IPS-20b (cell line): ENCODE data around the gene RPS10.

Experiments used
- H3K27ac ChIP-seq: one replicate; pipeline ENCODE4 v1.5.1; 2013; ENCODE audit warnings: low read length
- H3K27me3 ChIP-seq: 2 replicates; pipeline ENCODE4 v1.6.1; 2013; ENCODE audit warnings: mild to moderate bottlenecking, low read length, inconsistent platforms; ENCODE audit not compliant: insufficient read depth
- H3K36me3 ChIP-seq: 2 replicates; pipeline ENCODE4 v1.6.1; 2013; ENCODE audit warnings: low read depth, mild to moderate bottlenecking, inconsistent platforms, low read length, moderate library complexity; ENCODE audit not compliant: insufficient read depth
- H3K4me1 ChIP-seq: 2 replicates; pipeline ENCODE4 v1.6.1; 2013; ENCODE audit warnings: mild to moderate bottlenecking, control low read depth, inconsistent platforms, low read length, moderate library complexity; ENCODE audit not compliant: insufficient read depth
- H3K4me3 ChIP-seq: 2 replicates; pipeline ENCODE4 v1.5.1; 2013; ENCODE audit warnings: mild to moderate bottlenecking, low read length, inconsistent platforms
- H3K9ac ChIP-seq: 2 replicates; pipeline ENCODE4 v1.6.1; 2013; ENCODE audit warnings: low read depth, mild to moderate bottlenecking, inconsistent platforms, low read length, moderate library complexity
- H3K9me3 ChIP-seq: 2 replicates; pipeline ENCODE4 v1.6.1; 2013; ENCODE audit warnings: mild to moderate bottlenecking, low read depth, low read length, inconsistent platforms; ENCODE audit not compliant: insufficient read depth

The RPS10 gene

GRCh38 chr6:34445313-34445860, 19.5 kb upstream of the RPS10 start:
- H3K27me3 ChIP-seq: no peaks in the 10 kb centered on the region
- no peak overlapping the region for H3K27ac ChIP-seq
- H3K9ac ChIP-seq: no peak overlapping the region
- no peak overlapping the region for H3K4me3 ChIP-seq
- peaks cover 4% of the 10 kb centered on the region; the same call in 1 of the 2 replicates for H3K4me1 ChIP-seq
- no peaks in the 10 kb centered on the region for H3K36me3 ChIP-seq
- no peaks in the 10 kb centered on the region for H3K9me3 ChIP-seq

DNA sequence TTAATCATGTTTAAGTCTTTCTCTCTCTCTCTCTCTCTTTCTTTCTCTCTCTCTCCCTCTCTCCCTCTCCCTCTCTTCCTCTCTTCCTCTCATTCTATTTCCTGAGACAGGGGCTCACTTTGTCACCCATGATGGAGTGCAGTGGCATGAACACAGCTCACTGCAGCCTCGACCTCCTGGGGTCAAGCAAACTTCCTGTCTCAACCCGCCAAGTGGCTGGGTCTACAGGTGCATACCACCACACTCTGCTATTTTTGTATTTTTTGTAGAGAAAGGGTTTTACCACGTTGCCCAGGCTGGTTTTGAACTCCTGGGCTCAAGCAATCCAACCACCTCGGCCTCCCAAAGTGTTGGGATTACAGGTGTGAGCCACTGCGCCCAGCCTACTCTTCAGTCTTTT, 15.7 kb upstream of the RPS10 start:
- no peaks in the 10 kb centered on the region for H3K27me3 ChIP-seq
- H3K4me1 ChIP-seq: no peaks in the 10 kb centered on the region
- no peaks in the 10 kb centered on the region for H3K36me3 ChIP-seq
- peaks cover 8% of the 10 kb centered on the region for H3K9me3 ChIP-seq
- H3K27ac ChIP-seq: no peak overlapping the region
- H3K4me3 ChIP-seq: no peak overlapping the region
- H3K9ac ChIP-seq: no peak overlapping the region

DNA sequence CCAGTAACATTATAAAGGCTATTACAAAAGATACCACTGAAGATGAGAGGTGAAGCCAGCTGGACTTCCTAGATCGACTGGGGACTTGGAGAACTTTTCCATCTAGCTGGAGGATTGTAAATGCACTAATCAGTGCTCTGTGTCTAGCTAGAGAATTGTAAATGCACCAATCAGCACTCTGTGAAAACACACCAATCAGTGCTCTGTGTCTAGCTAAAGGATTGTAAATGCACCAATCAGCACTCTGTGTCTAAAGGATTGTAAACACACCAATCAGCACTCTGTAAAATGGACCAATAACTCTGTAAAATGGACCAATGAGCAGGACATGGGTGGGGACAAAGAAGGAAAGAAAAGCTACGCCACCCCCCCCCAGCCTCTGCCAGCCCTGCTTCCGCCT, 13.6 kb upstream of the RPS10 start:
- H3K4me3 ChIP-seq: no peak overlapping the region
- no peaks in the 10 kb centered on the region for H3K4me1 ChIP-seq
- H3K27ac ChIP-seq: no peak overlapping the region
- no peak overlapping the region for H3K9ac ChIP-seq
- peaks cover 8% of the 10 kb centered on the region for H3K9me3 ChIP-seq
- no peaks in the 10 kb centered on the region for H3K27me3 ChIP-seq
- no peaks in the 10 kb centered on the region for H3K36me3 ChIP-seq

- H3K9me3 ChIP-seq: peaks cover 8% of the 10 kb centered on the region
- no peak overlapping the region for H3K27ac ChIP-seq
- H3K9ac ChIP-seq: no peak overlapping the region
- no peak overlapping the region for H3K4me3 ChIP-seq
- no peaks in the 10 kb centered on the region for H3K27me3 ChIP-seq
- H3K36me3 ChIP-seq: no peaks in the 10 kb centered on the region
- H3K4me1 ChIP-seq: no peaks in the 10 kb centered on the region
Observed at GRCh38 chr6:34438705-34439104, 12.8 kb upstream of the RPS10 start.

GRCh38 chr6:34437644-34437970, 11.7 kb upstream of the RPS10 start:
- no peaks in the 10 kb centered on the region for H3K4me1 ChIP-seq
- no peak overlapping the region for H3K27ac ChIP-seq
- peaks cover 8% of the 10 kb centered on the region for H3K9me3 ChIP-seq
- no peaks in the 10 kb centered on the region for H3K27me3 ChIP-seq
- no peaks in the 10 kb centered on the region for H3K36me3 ChIP-seq
- no peak overlapping the region for H3K4me3 ChIP-seq
- H3K9ac ChIP-seq: no peak overlapping the region

- Histone ChIP-seq H3K27me3 (no peaks in the 10 kb centered on the region), H3K9me3 (peaks cover 8% of the 10 kb centered on the region), H3K4me1 (no peaks in the 10 kb centered on the region)
Observed at GRCh38 chr6:34436803-34437643, 11.2 kb upstream of the RPS10 start.

DNA sequence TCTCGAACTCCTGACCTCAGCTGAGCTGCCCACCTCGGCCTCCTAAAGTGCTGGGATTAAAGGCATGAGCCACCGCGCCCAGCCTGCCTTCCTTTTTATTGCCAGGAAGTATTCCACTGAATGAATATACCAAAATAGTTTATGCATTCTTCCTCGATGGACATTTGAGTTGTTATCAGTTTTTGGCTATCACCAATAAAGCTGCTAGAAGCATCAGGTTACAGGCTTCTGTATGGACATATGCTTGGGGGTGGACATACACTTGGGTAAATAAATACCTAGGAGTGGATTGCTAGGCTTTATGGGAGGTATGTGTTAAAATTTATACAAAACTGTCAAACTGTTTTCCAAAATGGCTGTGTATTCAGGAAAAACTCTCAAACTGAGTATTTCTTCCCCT, 10.0 kb upstream of the RPS10 start:
- no peaks in the 10 kb centered on the region for H3K36me3 ChIP-seq
- no peak overlapping the region for H3K9ac ChIP-seq
- H3K27ac ChIP-seq: no peak overlapping the region
- no peaks in the 10 kb centered on the region for H3K4me1 ChIP-seq
- peaks cover 9% of the 10 kb centered on the region for H3K9me3 ChIP-seq
- H3K27me3 ChIP-seq: no peaks in the 10 kb centered on the region
- no peak overlapping the region for H3K4me3 ChIP-seq

More at GRCh38 chr6:34436803-34437643, 11.2 kb upstream of the RPS10 start:
- Histone ChIP-seq H3K27ac (no peak overlapping the region), H3K36me3 (no peaks in the 10 kb centered on the region), H3K4me3 (no peak overlapping the region), H3K9ac (no peak overlapping the region)

DNA sequence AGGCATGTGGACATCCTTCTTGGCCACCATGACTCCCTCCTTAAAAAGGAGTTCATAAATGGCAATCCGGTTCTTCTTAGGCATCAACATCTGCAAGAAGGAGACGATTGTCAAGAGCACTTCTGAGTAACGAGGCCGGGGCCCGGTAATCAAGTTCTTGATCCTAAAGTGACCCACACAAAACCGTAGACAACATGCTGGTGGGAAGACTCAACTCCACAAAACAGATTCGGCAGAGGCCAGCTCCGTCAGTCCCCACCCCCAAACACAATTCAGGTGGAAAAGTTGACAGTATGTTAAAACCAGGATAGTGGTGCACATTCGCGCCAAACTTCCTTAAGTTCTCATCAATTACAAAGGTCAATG, 754 bp downstream of the RPS10 start:
- peaks cover 54% of the 10 kb centered on the region for H3K36me3 ChIP-seq
- no peaks in the 10 kb centered on the region for H3K27me3 ChIP-seq
- peak overlapping the region; percentile 85 for H3K4me3 ChIP-seq
- peaks cover 8% of the 10 kb centered on the region for H3K4me1 ChIP-seq
- H3K9ac ChIP-seq: peak overlapping the region; percentile 100
- H3K27ac ChIP-seq: peak overlapping the region; percentile 70
- H3K9me3 ChIP-seq: no peaks in the 10 kb centered on the region

- H3K27ac ChIP-seq: peak overlapping the region; percentile 70
- peak overlapping the region; percentile 100 for H3K9ac ChIP-seq
- H3K27me3 ChIP-seq: no peaks in the 10 kb centered on the region
- peak overlapping the region; percentile 85 for H3K4me3 ChIP-seq
- H3K9me3 ChIP-seq: no peaks in the 10 kb centered on the region
- peaks cover 60% of the 10 kb centered on the region for H3K36me3 ChIP-seq
- peaks cover 8% of the 10 kb centered on the region for H3K4me1 ChIP-seq
Observed at GRCh38 chr6:34424200-34425131, 1.4 kb downstream of the RPS10 start.

DNA sequence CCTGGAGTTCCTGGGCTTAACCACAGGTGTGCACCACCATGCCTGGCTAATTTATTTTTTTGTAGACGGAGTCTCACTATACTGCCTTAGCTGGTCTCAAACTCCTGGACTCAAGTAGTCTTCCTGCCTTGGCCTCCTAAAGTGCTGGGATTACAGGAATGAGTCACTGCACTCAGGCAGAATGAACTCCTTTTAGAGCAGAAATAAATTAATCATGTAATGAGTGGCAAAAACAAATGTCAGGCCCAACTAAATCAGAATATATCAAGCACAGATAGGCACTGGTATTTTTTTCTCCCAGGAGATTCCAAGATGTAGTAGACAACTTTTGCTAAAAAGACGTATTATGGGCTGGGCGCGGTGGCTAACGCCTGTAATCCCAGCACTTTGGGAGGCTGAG, 2.6 kb downstream of the RPS10 start:
- Histone ChIP-seq H3K4me3 (peak overlapping the region; percentile 85; the same call in 1 of the 2 replicates), H3K27ac (no peak overlapping the region), H3K27me3 (no peaks in the 10 kb centered on the region), H3K9me3 (no peaks in the 10 kb centered on the region), H3K4me1 (peaks cover 8% of the 10 kb centered on the region), H3K9ac (peak overlapping the region; percentile 100; the same call in 1 of the 2 replicates), H3K36me3 (peaks cover 72% of the 10 kb centered on the region)

DNA sequence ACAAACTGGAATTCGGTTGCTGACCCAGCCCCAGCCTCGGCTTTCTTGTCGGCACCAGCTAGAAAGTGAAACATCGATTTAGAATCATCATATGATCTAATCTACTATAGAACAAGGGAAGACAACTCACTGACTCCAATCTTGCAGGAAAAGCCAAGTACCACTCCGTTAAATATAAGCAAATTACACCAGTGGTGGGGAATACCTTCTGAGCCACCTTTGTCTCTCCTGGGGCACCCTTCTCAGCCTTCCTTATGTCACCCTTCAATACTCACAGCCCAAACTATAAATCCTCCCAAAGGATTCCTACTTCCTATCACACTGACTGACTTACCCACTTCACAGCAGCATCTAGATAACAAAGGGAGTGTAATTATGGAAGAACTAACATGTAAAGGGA, 7.5 kb downstream of the RPS10 start:
- no peaks in the 10 kb centered on the region for H3K4me1 ChIP-seq
- no peak overlapping the region for H3K27ac ChIP-seq
- no peak overlapping the region for H3K4me3 ChIP-seq
- peaks cover 88% of the 10 kb centered on the region for H3K36me3 ChIP-seq
- no peaks in the 10 kb centered on the region for H3K27me3 ChIP-seq
- H3K9me3 ChIP-seq: no peaks in the 10 kb centered on the region
- H3K9ac ChIP-seq: no peak overlapping the region
